ENCODE results near the gene PRKCA.

PRKCA gene

GRCh38 chr17:66542967-66543520, 240.6 kb downstream of the PRKCA start:
- 100% methylated on average over 2 of the region's 3 CpGs for WGBS
- Histone ChIP-seq H3K4me1 (ENCODE audit: insufficient read depth, low read length) (peaks cover 33% of the 10 kb centered on the region), H3K36me3 (ENCODE audit: insufficient read depth, low read length) (no peaks in the 10 kb centered on the region), H3K9ac (ENCODE audit: low read depth, low read length) (no peak overlapping the region), H3K27me3 (ENCODE audit: insufficient read depth, low read length) (no peaks in the 10 kb centered on the region), H3K4me3 (ENCODE audit: low read length) (no peak overlapping the region), H3K27ac (ENCODE audit: low read depth, low read length) (no peak overlapping the region), H3K9me3 (ENCODE audit: insufficient read depth, low read depth, low read length) (peaks cover 3% of the 10 kb centered on the region; the same call in 1 of the 2 replicates)

DNA sequence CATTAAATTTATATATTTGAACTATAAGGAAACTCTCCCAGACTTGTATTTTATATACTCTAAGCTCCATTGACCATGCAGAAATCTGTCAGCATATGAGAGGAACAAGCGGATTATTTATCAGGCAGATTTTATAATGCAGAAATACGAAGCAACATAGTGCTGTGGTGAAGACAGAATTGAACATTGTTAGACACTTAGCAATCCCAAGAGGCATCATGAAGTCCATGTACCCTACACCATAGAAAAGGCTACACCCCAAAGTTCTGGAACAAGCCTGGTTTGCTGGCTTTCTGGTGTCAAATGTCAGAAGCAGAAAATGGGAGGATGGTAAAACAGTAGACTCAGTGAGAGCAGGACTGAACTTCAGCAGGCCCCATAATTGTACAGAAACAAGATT, 241.1 kb downstream of the PRKCA start:
- H3K9me3 ChIP-seq (ENCODE audit: insufficient read depth, low read depth, low read length) = peaks cover 3% of the 10 kb centered on the region; the same call in 1 of the 2 replicates
- H3K9ac ChIP-seq (ENCODE audit: low read depth, low read length) = no peak overlapping the region
- no peaks in the 10 kb centered on the region for H3K36me3 ChIP-seq (ENCODE audit: insufficient read depth, low read length)
- H3K27ac ChIP-seq (ENCODE audit: low read depth, low read length) = no peak overlapping the region
- no peaks in the 10 kb centered on the region for H3K27me3 ChIP-seq (ENCODE audit: insufficient read depth, low read length)
- WGBS = 93% methylated on average over 2 of the region's 2 CpGs
- peaks cover 38% of the 10 kb centered on the region for H3K4me1 ChIP-seq (ENCODE audit: insufficient read depth, low read length)
- H3K4me3 ChIP-seq (ENCODE audit: low read length) = no peak overlapping the region

GRCh38 chr17:66545918-66546317, 243.5 kb downstream of the PRKCA start:
- Histone ChIP-seq H3K9ac (ENCODE audit: low read depth, low read length) (no peak overlapping the region), H3K27me3 (ENCODE audit: insufficient read depth, low read length) (no peaks in the 10 kb centered on the region), H3K27ac (ENCODE audit: low read depth, low read length) (no peak overlapping the region), H3K4me1 (ENCODE audit: insufficient read depth, low read length) (peaks cover 45% of the 10 kb centered on the region), H3K36me3 (ENCODE audit: insufficient read depth, low read length) (no peaks in the 10 kb centered on the region), H3K9me3 (ENCODE audit: insufficient read depth, low read depth, low read length) (peaks cover 3% of the 10 kb centered on the region; the same call in 1 of the 2 replicates), H3K4me3 (ENCODE audit: low read length) (no peak overlapping the region)
- no CpG with 5 or more reads among the region's 2 CpGs for WGBS

- Histone ChIP-seq H3K27ac (ENCODE audit: low read depth, low read length) (no peak overlapping the region), H3K4me1 (ENCODE audit: insufficient read depth, low read length) (peaks cover 36% of the 10 kb centered on the region), H3K9me3 (ENCODE audit: insufficient read depth, low read depth, low read length) (peaks cover 3% of the 10 kb centered on the region; the same call in 1 of the 2 replicates), H3K9ac (ENCODE audit: low read depth, low read length) (no peak overlapping the region), H3K27me3 (ENCODE audit: insufficient read depth, low read length) (no peaks in the 10 kb centered on the region), H3K4me3 (ENCODE audit: low read length) (no peak overlapping the region), H3K36me3 (ENCODE audit: insufficient read depth, low read length) (no peaks in the 10 kb centered on the region)
- WGBS = 95% methylated on average over 3 of the region's 3 CpGs
Observed at GRCh38 chr17:66547151-66547865, 244.9 kb downstream of the PRKCA start.

- H3K27me3 ChIP-seq (ENCODE audit: insufficient read depth, low read length) = no peaks in the 10 kb centered on the region
- no peak overlapping the region for H3K4me3 ChIP-seq (ENCODE audit: low read length)
- WGBS = 81% methylated on average over 2 of the region's 3 CpGs
- no peak overlapping the region for H3K9ac ChIP-seq (ENCODE audit: low read depth, low read length)
- peaks cover 30% of the 10 kb centered on the region for H3K4me1 ChIP-seq (ENCODE audit: insufficient read depth, low read length)
- H3K27ac ChIP-seq (ENCODE audit: low read depth, low read length) = peak overlapping the region; percentile 28; the same call in 1 of the 2 replicates
- H3K9me3 ChIP-seq (ENCODE audit: insufficient read depth, low read depth, low read length) = peaks cover 3% of the 10 kb centered on the region; the same call in 1 of the 2 replicates
- H3K36me3 ChIP-seq (ENCODE audit: insufficient read depth, low read length) = no peaks in the 10 kb centered on the region
Observed at GRCh38 chr17:66548158-66548557, 245.7 kb downstream of the PRKCA start.

GRCh38 chr17:66548659-66549310, 246.4 kb downstream of the PRKCA start:
- Histone ChIP-seq H3K36me3 (ENCODE audit: insufficient read depth, low read length) (no peaks in the 10 kb centered on the region), H3K9me3 (ENCODE audit: insufficient read depth, low read depth, low read length) (peaks cover 3% of the 10 kb centered on the region; the same call in 1 of the 2 replicates), H3K4me1 (ENCODE audit: insufficient read depth, low read length) (peaks cover 30% of the 10 kb centered on the region), H3K27ac (ENCODE audit: low read depth, low read length) (peak overlapping the region; percentile 97), H3K9ac (ENCODE audit: low read depth, low read length) (no peak overlapping the region), H3K27me3 (ENCODE audit: insufficient read depth, low read length) (no peaks in the 10 kb centered on the region), H3K4me3 (ENCODE audit: low read length) (no peak overlapping the region)
- WGBS = 77% methylated on average over 14 of the region's 14 CpGs

- Histone ChIP-seq H3K4me1 (ENCODE audit: insufficient read depth, low read length) (peaks cover 30% of the 10 kb centered on the region), H3K27me3 (ENCODE audit: insufficient read depth, low read length) (no peaks in the 10 kb centered on the region), H3K27ac (ENCODE audit: low read depth, low read length) (peak overlapping the region; percentile 97), H3K9me3 (ENCODE audit: insufficient read depth, low read depth, low read length) (peaks cover 3% of the 10 kb centered on the region; the same call in 1 of the 2 replicates), H3K4me3 (ENCODE audit: low read length) (0 out of 2 replicates have a peak overlapping the region, but pooled peaks have one; percentile 11), H3K9ac (ENCODE audit: low read depth, low read length) (peak overlapping the region; percentile 25; the same call in 1 of the 2 replicates), H3K36me3 (ENCODE audit: insufficient read depth, low read length) (no peaks in the 10 kb centered on the region)
- WGBS = 27% methylated on average over 3 of the region's 3 CpGs
Observed at GRCh38 chr17:66549311-66549704, 246.9 kb downstream of the PRKCA start.

GRCh38 chr17:66549731-66550207, 247.4 kb downstream of the PRKCA start:
- H3K36me3 ChIP-seq (ENCODE audit: insufficient read depth, low read length) = no peaks in the 10 kb centered on the region
- H3K4me1 ChIP-seq (ENCODE audit: insufficient read depth, low read length) = peaks cover 30% of the 10 kb centered on the region
- WGBS = 38% methylated on average over 5 of the region's 5 CpGs
- peaks cover 3% of the 10 kb centered on the region; the same call in 1 of the 2 replicates for H3K9me3 ChIP-seq (ENCODE audit: insufficient read depth, low read depth, low read length)
- H3K27ac ChIP-seq (ENCODE audit: low read depth, low read length) = peak overlapping the region; percentile 97
- peak overlapping the region; percentile 62; the same call in 1 of the 2 replicates for H3K9ac ChIP-seq (ENCODE audit: low read depth, low read length)
- H3K4me3 ChIP-seq (ENCODE audit: low read length) = 0 out of 2 replicates have a peak overlapping the region, but pooled peaks have one; percentile 11
- H3K27me3 ChIP-seq (ENCODE audit: insufficient read depth, low read length) = no peaks in the 10 kb centered on the region

DNA sequence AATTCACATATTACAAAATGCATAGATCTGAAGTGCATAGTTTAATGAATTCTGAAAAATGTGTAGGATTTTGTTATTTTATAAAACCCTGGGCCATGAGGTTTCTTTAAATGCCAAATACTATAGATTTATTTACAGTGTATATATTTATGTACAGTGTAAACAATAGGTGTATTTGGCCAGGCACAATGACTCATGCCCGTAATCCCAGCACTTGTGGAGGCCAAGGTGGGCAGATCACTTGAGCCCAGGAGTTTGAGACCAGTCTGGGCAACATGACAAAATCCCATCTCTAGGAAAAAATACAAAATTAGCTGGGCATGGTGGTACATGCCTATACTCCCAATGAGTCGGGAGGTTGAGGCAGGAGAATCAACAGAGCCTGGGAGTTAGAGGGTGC, 249.4 kb downstream of the PRKCA start:
- Histone ChIP-seq H3K36me3 (ENCODE audit: insufficient read depth, low read length) (no peaks in the 10 kb centered on the region), H3K9me3 (ENCODE audit: insufficient read depth, low read depth, low read length) (no peaks in the 10 kb centered on the region), H3K27ac (ENCODE audit: low read depth, low read length) (no peak overlapping the region), H3K4me3 (ENCODE audit: low read length) (no peak overlapping the region), H3K4me1 (ENCODE audit: insufficient read depth, low read length) (peaks cover 30% of the 10 kb centered on the region), H3K9ac (ENCODE audit: low read depth, low read length) (no peak overlapping the region), H3K27me3 (ENCODE audit: insufficient read depth, low read length) (no peaks in the 10 kb centered on the region)
- WGBS = 94% methylated on average over 2 of the region's 2 CpGs

DNA sequence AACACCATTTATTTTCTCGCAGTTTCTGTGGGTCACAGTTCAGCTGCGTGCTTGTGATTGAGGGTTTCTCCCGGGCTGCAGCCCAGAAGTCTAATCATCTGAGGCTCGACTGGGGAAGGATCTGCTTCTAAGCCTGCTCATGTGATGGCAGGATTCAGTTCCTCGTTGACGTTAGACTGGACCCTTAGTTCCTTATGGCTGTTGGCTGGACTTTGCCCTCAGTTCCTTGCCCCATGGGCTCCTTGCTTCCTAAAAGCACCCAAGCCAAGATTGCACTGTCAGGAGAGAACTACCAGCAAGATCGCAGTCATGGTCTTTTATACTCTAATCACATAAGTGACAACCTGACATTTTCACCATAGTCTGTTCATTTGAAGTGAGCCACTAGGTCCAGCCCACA, 250.0 kb downstream of the PRKCA start:
- WGBS = 97% methylated on average over 7 of the region's 7 CpGs
- Histone ChIP-seq H3K4me1 (ENCODE audit: insufficient read depth, low read length) (peaks cover 30% of the 10 kb centered on the region), H3K9ac (ENCODE audit: low read depth, low read length) (no peak overlapping the region), H3K36me3 (ENCODE audit: insufficient read depth, low read length) (no peaks in the 10 kb centered on the region), H3K27me3 (ENCODE audit: insufficient read depth, low read length) (no peaks in the 10 kb centered on the region), H3K27ac (ENCODE audit: low read depth, low read length) (no peak overlapping the region), H3K9me3 (ENCODE audit: insufficient read depth, low read depth, low read length) (no peaks in the 10 kb centered on the region), H3K4me3 (ENCODE audit: low read length) (no peak overlapping the region)

DNA sequence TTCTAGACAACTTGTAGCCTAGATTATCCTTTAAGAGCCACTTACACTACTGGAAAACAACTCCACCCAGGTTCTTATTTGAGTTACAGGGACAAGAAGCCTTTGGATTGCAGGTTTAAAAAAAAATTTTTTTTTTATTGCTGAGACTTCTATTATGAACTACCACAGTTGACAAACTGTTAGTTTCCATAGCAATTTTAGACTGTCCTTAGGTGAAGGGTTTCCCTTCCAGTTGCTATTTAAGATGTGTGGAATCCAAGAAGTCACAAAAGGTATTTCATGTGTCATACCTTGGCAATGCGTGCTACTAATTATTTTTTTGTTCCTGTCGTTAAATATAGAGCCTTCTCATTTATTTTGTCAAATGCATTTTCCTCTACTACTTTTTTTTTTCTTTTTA, 253.2 kb downstream of the PRKCA start:
- no peak overlapping the region for H3K4me3 ChIP-seq (ENCODE audit: low read length)
- H3K27me3 ChIP-seq (ENCODE audit: insufficient read depth, low read length) = no peaks in the 10 kb centered on the region
- no peaks in the 10 kb centered on the region for H3K9me3 ChIP-seq (ENCODE audit: insufficient read depth, low read depth, low read length)
- WGBS = 100% methylated on average over 2 of the region's 2 CpGs
- H3K27ac ChIP-seq (ENCODE audit: low read depth, low read length) = no peak overlapping the region
- H3K36me3 ChIP-seq (ENCODE audit: insufficient read depth, low read length) = no peaks in the 10 kb centered on the region
- H3K4me1 ChIP-seq (ENCODE audit: insufficient read depth, low read length) = peaks cover 3% of the 10 kb centered on the region; the same call in 1 of the 2 replicates
- H3K9ac ChIP-seq (ENCODE audit: low read depth, low read length) = no peak overlapping the region
